ENCODE data around the gene WWOX. TPM values are rescaled to one million over a fixed set of nuclear protein-coding genes. Genes with fewer than 3 reads are reported as not detected.

WWOX gene
- total and polyA plus RNA-seq, 7 donors = 7.1 to 46.8 (median 16.1) TPM

GRCh38 chr16:78446992-78447563 is 347.6 kb downstream of the WWOX start:
- no peaks in the 10 kb centered on the region for H3K9me3 ChIP-seq
- no peak for DNase-seq
- no peak for TF ChIP-seq CTCF (IDR thresholded peaks at IDR 0.05)
- TF ChIP-seq POLR2A (IDR thresholded peaks at IDR 0.05) = no peak
- TF ChIP-seq EP300 (IDR thresholded peaks at IDR 0.05) = no peak
- no peak for TF ChIP-seq POLR2AphosphoS5 (IDR thresholded peaks at IDR 0.05)
- 86 to 92% methylated on average over 2 of the region's 2 CpGs for WGBS, 2 donors
- no peak overlapping the region for H3K27ac ChIP-seq
- intact Hi-C loops (cut with DNase I) = no loop called here
- H3K4me1 ChIP-seq = no peaks in the 10 kb centered on the region
- H3K27me3 ChIP-seq = no peaks in the 10 kb centered on the region
- H3K4me3 ChIP-seq = no peak overlapping the region
- H3K36me3 ChIP-seq = no peaks in the 10 kb centered on the region

DNA sequence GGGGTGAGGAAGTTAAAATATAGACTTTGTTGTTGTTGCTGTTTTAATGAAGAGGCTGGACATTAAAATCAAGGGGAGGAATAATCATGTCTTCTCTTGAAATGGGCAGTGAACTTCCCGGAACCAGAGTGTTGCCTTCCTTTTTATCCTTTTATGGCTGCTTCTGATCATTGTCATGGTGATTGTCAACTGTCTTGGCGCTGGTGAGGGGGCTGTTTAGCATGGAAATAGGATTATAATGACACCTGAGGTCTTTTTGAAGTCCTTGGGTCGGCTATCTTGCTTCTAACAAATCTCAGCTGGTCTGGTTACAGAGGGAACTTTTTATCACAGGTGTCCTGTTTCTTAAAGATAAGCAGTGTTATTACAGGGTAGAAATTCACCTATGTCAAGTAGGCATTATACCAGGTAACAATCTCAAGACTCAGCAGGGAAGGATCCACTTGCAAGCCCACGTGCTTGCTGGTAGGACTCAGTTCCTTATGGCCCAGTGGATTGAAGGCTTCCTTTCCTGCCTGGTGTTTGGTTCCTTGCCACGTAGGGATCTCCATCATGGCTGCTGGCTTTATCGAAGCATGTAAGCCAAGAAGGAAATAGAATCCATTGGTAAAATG is 349.3 kb downstream of the WWOX start:
- intact Hi-C loops (cut with DNase I) = no loop called here
- Histone ChIP-seq H3K4me1 (no peaks in the 10 kb centered on the region), H3K4me3 (no peak overlapping the region), H3K9me3 (no peaks in the 10 kb centered on the region), H3K27ac (no peak overlapping the region), H3K36me3 (no peaks in the 10 kb centered on the region), H3K27me3 (no peaks in the 10 kb centered on the region)
- TF ChIP-seq POLR2AphosphoS5 (IDR thresholded peaks at IDR 0.05) = no peak
- TF ChIP-seq POLR2A (IDR thresholded peaks at IDR 0.05) = no peak
- TF ChIP-seq CTCF (IDR thresholded peaks at IDR 0.05) = no peak
- TF ChIP-seq EP300 (IDR thresholded peaks at IDR 0.05) = no peak
- DNase-seq = no peak
- 24 to 76% methylated on average over 6 of the region's 6 CpGs for WGBS, 2 donors

DNA sequence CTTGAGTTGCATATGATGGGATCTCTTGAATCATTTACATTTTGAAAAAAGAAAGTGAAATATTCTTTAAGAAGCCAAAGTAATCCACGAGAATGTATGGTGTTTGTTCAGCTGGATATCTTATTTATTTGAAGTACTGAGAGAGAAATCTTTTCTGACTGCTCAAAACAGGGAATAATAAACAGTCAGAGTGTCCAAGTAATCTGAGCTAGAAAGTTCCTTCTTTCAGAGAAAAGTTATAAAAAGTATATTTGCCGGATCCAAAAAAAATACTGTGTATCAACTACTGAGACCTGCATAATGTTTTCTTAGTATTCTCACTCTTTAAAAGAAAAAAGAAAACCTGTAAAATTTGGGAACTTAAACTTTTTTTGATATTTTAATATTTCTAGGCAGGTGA is 350.8 kb downstream of the WWOX start:
- Histone ChIP-seq H3K4me1 (no peaks in the 10 kb centered on the region), H3K27ac (no peak overlapping the region), H3K36me3 (no peaks in the 10 kb centered on the region), H3K4me3 (no peak overlapping the region), H3K27me3 (no peaks in the 10 kb centered on the region), H3K9me3 (no peaks in the 10 kb centered on the region)
- intact Hi-C loops (cut with DNase I) = no loop called here
- TF ChIP-seq POLR2AphosphoS5 (IDR thresholded peaks at IDR 0.05) (no peak), CTCF (IDR thresholded peaks at IDR 0.05) (no peak), EP300 (IDR thresholded peaks at IDR 0.05) (no peak), POLR2A (IDR thresholded peaks at IDR 0.05) (no peak)
- 54 to 66% methylated on average over 2 of the region's 2 CpGs for WGBS, 2 donors
- DNase-seq = no peak

DNA sequence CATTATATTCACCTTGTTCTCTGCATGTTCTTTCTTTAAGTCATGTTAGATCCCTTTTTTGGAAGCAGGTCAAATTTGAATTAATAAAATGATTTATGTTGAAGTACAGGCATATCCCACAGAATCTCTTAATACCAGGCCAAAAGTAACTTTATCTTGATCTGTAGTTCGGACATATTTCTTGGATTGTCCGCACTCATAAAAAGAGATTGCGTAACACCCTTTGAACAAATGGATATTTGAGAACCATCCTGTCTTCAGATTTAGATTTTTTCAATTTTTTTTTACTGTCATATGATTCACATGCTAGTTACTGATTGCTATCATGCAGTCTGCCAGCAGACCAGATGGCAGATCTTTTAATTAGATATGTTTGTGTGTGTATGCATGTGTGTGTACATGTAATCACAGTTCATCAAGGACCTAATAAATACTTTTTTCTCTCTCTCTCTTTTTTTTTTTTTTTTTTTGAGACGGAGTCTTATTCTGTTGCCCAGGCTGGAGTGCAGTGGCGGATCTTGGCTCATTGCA is 352.6 kb downstream of the WWOX start:
- intact Hi-C loops (cut with DNase I) = no loop called here
- Histone ChIP-seq H3K9me3 (no peaks in the 10 kb centered on the region), H3K4me3 (no peak overlapping the region), H3K27me3 (no peaks in the 10 kb centered on the region), H3K4me1 (no peaks in the 10 kb centered on the region), H3K36me3 (no peaks in the 10 kb centered on the region), H3K27ac (no peak overlapping the region)
- 93 to 94% methylated on average over 5 of the region's 5 CpGs for WGBS, 2 donors
- TF ChIP-seq EP300 (IDR thresholded peaks at IDR 0.05) (no peak), CTCF (IDR thresholded peaks at IDR 0.05) (no peak), POLR2A (IDR thresholded peaks at IDR 0.05) (no peak), POLR2AphosphoS5 (IDR thresholded peaks at IDR 0.05) (no peak)
- DNase-seq = no peak
